NCI-H1105 (cell line): Measurements from ENCODE around the gene ZCCHC3.
A peak's percentile ranks its signal among the peaks of the same experiment; 100 is the strongest.
"Not testable (repeated sequence)": the region's sequence is repeated elsewhere in the genome, so short reads cannot be mapped to it uniquely, and the experiment has no call there.

Experiments used
- DNase-seq: peaks from one replicate; lab custom pipeline; 2025; lab: John Stamatoyannopoulos, UW

Gene ZCCHC3

GRCh38 chr20:297098-297924, at the start of gene ZCCHC3:
TSS of gene ZCCHC3 (plus strand) at chr20:297570. CDS start at chr20:297587, 17 bp downstream.
- peak; percentile 94 for DNase-seq

GRCh38 chr20:251354-251753, 46.0 kb upstream of the ZCCHC3 start:
- no peak for DNase-seq

- DNase-seq: no peak
Measured at GRCh38 chr20:252801-253200, 44.6 kb upstream of the ZCCHC3 start.

GRCh38 chr20:253447-253846, 43.9 kb upstream of the ZCCHC3 start:
- not testable (repeated sequence) for DNase-seq

- DNase-seq: no peak
Measured at GRCh38 chr20:257419-257818, 40.0 kb upstream of the ZCCHC3 start, which contains the start of gene DEFB132. TSS of gene DEFB132 (plus strand) at chr20:257724. CDS start at chr20:257779, 55 bp downstream.

GRCh38 chr20:258269-258858, 39.0 kb upstream of the ZCCHC3 start:
- DNase-seq: no peak

GRCh38 chr20:258963-259362, 38.4 kb upstream of the ZCCHC3 start:
- no peak for DNase-seq

GRCh38 chr20:259981-260380, 37.4 kb upstream of the ZCCHC3 start:
- DNase-seq: no peak

- no peak for DNase-seq
Measured at GRCh38 chr20:263701-264100, 33.7 kb upstream of the ZCCHC3 start.

- DNase-seq: peak; percentile 91
Measured at GRCh38 chr20:266596-267562, 30.5 kb upstream of the ZCCHC3 start.

GRCh38 chr20:270517-270916, 26.9 kb upstream of the ZCCHC3 start:
- DNase-seq: no peak

GRCh38 chr20:271069-271468, 26.3 kb upstream of the ZCCHC3 start:
- no peak for DNase-seq

- no peak for DNase-seq
Measured at GRCh38 chr20:271528-271927, 25.8 kb upstream of the ZCCHC3 start.

GRCh38 chr20:272718-273117, 24.7 kb upstream of the ZCCHC3 start:
- DNase-seq: no peak

GRCh38 chr20:273884-274283, 23.5 kb upstream of the ZCCHC3 start:
- DNase-seq: no peak

GRCh38 chr20:275791-276190, 21.6 kb upstream of the ZCCHC3 start:
- no peak for DNase-seq

- no peak for DNase-seq
Measured at GRCh38 chr20:276620-277495, 20.5 kb upstream of the ZCCHC3 start.

GRCh38 chr20:277496-277781, 19.9 kb upstream of the ZCCHC3 start:
- DNase-seq: no peak

- no peak for DNase-seq
Measured at GRCh38 chr20:278181-278580, 19.2 kb upstream of the ZCCHC3 start.

- no peak for DNase-seq
Measured at GRCh38 chr20:278607-279571, 18.5 kb upstream of the ZCCHC3 start.
